ENCODE measurements around the gene GALNT17. TPM values are rescaled to one million over a fixed set of nuclear protein-coding genes. Genes with fewer than 3 reads are reported as not detected.

GALNT17 gene
- total RNA-seq, 1 experiment from 2014 or later, result not detected

GRCh38 chr7:71625545-71625944 lies 493.6 kb downstream of the GALNT17 start:
- DNase-seq (ENCODE audit: low spot score), result no peak
- POLR2A ChIA-PET (ENCODE audit: low non-redundant PET), result no interaction called here
- no peaks in the 10 kb centered on the region for H3K27me3 ChIP-seq (replicated peaks; ENCODE audit: insufficient read depth, low read depth, low read length, poor library complexity)
- H3K36me3 ChIP-seq (ENCODE audit: insufficient read depth, low read length, poor library complexity, severe bottlenecking), result no peaks in the 10 kb centered on the region
- H3K4me1 ChIP-seq (ENCODE audit: insufficient read depth, low read length, poor library complexity, severe bottlenecking), result no peaks in the 10 kb centered on the region
- H3K4me3 ChIP-seq (ENCODE audit: low read depth, low read length, poor library complexity, severe bottlenecking), result no peak overlapping the region
- no peak overlapping the region for H3K27ac ChIP-seq (ENCODE audit: low read depth, low read length, poor library complexity, severe bottlenecking)
- intact Hi-C loops (cut with micrococcal nuclease; ENCODE audit: unreplicated experiment), result no loop called here
- no peak for TF ChIP-seq CTCF (conservative IDR thresholded peaks at IDR 0.05; ENCODE audit: low read depth, low read length)
- no peak for TF ChIP-seq EZH2 (IDR thresholded peaks at IDR 0.05; ENCODE audit: borderline replicate concordance, low read depth, low read length, poor library complexity, severe bottlenecking)
- BruUV-seq (replicated peaks), result no TSS peak
- CTCF ChIA-PET, result no interaction called here
- no peaks in the 10 kb centered on the region for H3K9me3 ChIP-seq (ENCODE audit: low read depth, low read length, poor library complexity, severe bottlenecking)

DNA sequence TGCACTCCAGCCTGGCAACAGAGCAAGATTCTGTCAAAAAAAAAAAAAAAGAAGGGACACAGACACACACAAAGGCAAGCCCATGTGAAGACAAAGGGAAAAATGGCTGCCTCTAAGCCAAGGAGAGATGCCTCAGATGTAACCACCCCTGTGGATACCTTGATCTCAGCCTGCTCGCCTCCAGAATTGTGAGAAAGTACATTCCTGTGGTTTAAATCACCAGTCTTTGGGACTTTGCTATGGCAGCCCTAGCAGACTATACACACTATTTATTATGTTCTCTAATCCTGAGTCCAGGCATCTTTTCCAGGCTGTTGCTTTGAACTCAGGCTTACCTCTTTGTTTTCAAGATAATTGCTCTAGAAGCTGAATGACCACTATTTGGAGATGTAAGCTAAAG lies 494.3 kb downstream of the GALNT17 start:
- Histone ChIP-seq H3K9me3 (ENCODE audit: low read depth, low read length, poor library complexity, severe bottlenecking) (peaks cover 4% of the 10 kb centered on the region), H3K36me3 (ENCODE audit: insufficient read depth, low read length, poor library complexity, severe bottlenecking) (no peaks in the 10 kb centered on the region), H3K27me3 (replicated peaks; ENCODE audit: insufficient read depth, low read depth, low read length, poor library complexity) (no peaks in the 10 kb centered on the region), H3K4me3 (ENCODE audit: low read depth, low read length, poor library complexity, severe bottlenecking) (no peak overlapping the region), H3K4me1 (ENCODE audit: insufficient read depth, low read length, poor library complexity, severe bottlenecking) (no peaks in the 10 kb centered on the region), H3K27ac (ENCODE audit: low read depth, low read length, poor library complexity, severe bottlenecking) (no peak overlapping the region)
- POLR2A ChIA-PET (ENCODE audit: low non-redundant PET), result no interaction called here
- no TSS peak for BruUV-seq (replicated peaks)
- intact Hi-C loops (cut with micrococcal nuclease; ENCODE audit: unreplicated experiment), result no loop called here
- CTCF ChIA-PET, result no interaction called here
- DNase-seq (ENCODE audit: low spot score), result no peak
- no peak for TF ChIP-seq EZH2 (IDR thresholded peaks at IDR 0.05; ENCODE audit: borderline replicate concordance, low read depth, low read length, poor library complexity, severe bottlenecking)
- no peak for TF ChIP-seq CTCF (conservative IDR thresholded peaks at IDR 0.05; ENCODE audit: low read depth, low read length)

GRCh38 chr7:71627651-71628050 lies 495.7 kb downstream of the GALNT17 start:
- Histone ChIP-seq H3K4me1 (ENCODE audit: insufficient read depth, low read length, poor library complexity, severe bottlenecking) (no peaks in the 10 kb centered on the region), H3K27me3 (replicated peaks; ENCODE audit: insufficient read depth, low read depth, low read length, poor library complexity) (no peaks in the 10 kb centered on the region), H3K27ac (ENCODE audit: low read depth, low read length, poor library complexity, severe bottlenecking) (no peak overlapping the region), H3K9me3 (ENCODE audit: low read depth, low read length, poor library complexity, severe bottlenecking) (peaks cover 9% of the 10 kb centered on the region), H3K4me3 (ENCODE audit: low read depth, low read length, poor library complexity, severe bottlenecking) (no peak overlapping the region), H3K36me3 (ENCODE audit: insufficient read depth, low read length, poor library complexity, severe bottlenecking) (no peaks in the 10 kb centered on the region)
- CTCF ChIA-PET, result no interaction called here
- POLR2A ChIA-PET (ENCODE audit: low non-redundant PET), result no interaction called here
- intact Hi-C loops (cut with micrococcal nuclease; ENCODE audit: unreplicated experiment), result no loop called here
- DNase-seq (ENCODE audit: low spot score), result no peak
- no TSS peak for BruUV-seq (replicated peaks)
- no peak for TF ChIP-seq CTCF (conservative IDR thresholded peaks at IDR 0.05; ENCODE audit: low read depth, low read length)
- no peak for TF ChIP-seq EZH2 (IDR thresholded peaks at IDR 0.05; ENCODE audit: borderline replicate concordance, low read depth, low read length, poor library complexity, severe bottlenecking)

Measured in A673 (cell line).